ENCODE measurements around the gene ZNF808. TPM values are rescaled to one million over a fixed set of nuclear protein-coding genes. Genes with fewer than 3 reads are reported as not detected.
A peak's percentile ranks its signal among the peaks of the same experiment; 100 is the strongest.
"Not testable (repeated sequence)": the region's sequence is repeated elsewhere in the genome, so short reads cannot be mapped to it uniquely, and the experiment has no call there.

ZNF808 gene
- total RNA-seq, 4 donors from 2014 or later, result 16.3 to 42.6 (median 21.3) TPM

GRCh38 chr19:52600639-52601024 lies 73.2 kb downstream of the ZNF808 start:
- Histone ChIP-seq H3K36me3 (peaks cover 0 to 25% (median 0%) of the 10 kb centered on the region in 3 donors), H3K27me3 (no peaks in the 10 kb centered on the region), H3K27ac (peak overlapping the region in 3 of 4 donors; percentile 75 to 87 (median 85)), H3K9me3 (peaks cover 0 to 10% (median 0%) of the 10 kb centered on the region in 4 donors), H3K4me3 (peak overlapping the region; percentile 46 to 74 (median 65)), H3K4me1 (peaks cover 0 to 19% (median 4%) of the 10 kb centered on the region in 4 donors)
- TF ChIP-seq CTCF (IDR thresholded peaks at IDR 0.05), result no peak
- WGBS, 2 donors, result 0% methylated on average over 12 to 15 of the region's 15 CpGs
- no peak for DNase-seq (ENCODE audit: low spot score in 2 of 2)

- peak; percentile 91 to 93 for DNase-seq (ENCODE audit: low spot score in 2 of 2)
- 1% methylated on average over 58 to 59 of the region's 62 CpGs for WGBS, 2 donors
- Histone ChIP-seq H3K4me1 (peaks cover 0 to 19% (median 4%) of the 10 kb centered on the region in 4 donors), H3K4me3 (peak overlapping the region; percentile 46 to 74 (median 65)), H3K27me3 (no peaks in the 10 kb centered on the region), H3K27ac (peak overlapping the region in 3 of 4 donors; percentile 75 to 87 (median 85)), H3K9me3 (peaks cover 0 to 13% (median 0%) of the 10 kb centered on the region in 4 donors), H3K36me3 (peaks cover 0 to 18% (median 0%) of the 10 kb centered on the region in 3 donors)
- TF ChIP-seq CTCF (IDR thresholded peaks at IDR 0.05) (peak; percentile 34 to 57 (median 45)), POLR2A (IDR thresholded peaks at IDR 0.05) (peak in 1 of 2 donors; percentile 29), EP300 (IDR thresholded peaks at IDR 0.05) (peak; percentile 22 to 65)
Measured at GRCh38 chr19:52601025-52601973, 73.8 kb downstream of the ZNF808 start.

GRCh38 chr19:52601974-52602366 lies 74.5 kb downstream of the ZNF808 start:
- H3K27me3 ChIP-seq; DNase-seq (ENCODE audit: low spot score in 2 of 2): not testable (repeated sequence)
- WGBS, 2 donors, result 42% methylated on average over 3 of the region's 3 CpGs
- Histone ChIP-seq H3K9me3 (peaks cover 0 to 20% (median 0%) of the 10 kb centered on the region in 4 donors), H3K4me3 (peak overlapping the region; percentile 46 to 74 (median 65)), H3K27ac (peak overlapping the region in 3 of 4 donors; percentile 75 to 87 (median 85)), H3K36me3 (peaks cover 0 to 17% (median 0%) of the 10 kb centered on the region in 3 donors), H3K4me1 (peaks cover 0 to 19% (median 4%) of the 10 kb centered on the region in 4 donors)
- TF ChIP-seq CTCF (IDR thresholded peaks at IDR 0.05), result peak in 1 of 5 experiments; percentile 8

GRCh38 chr19:52602941-52603340 lies 75.5 kb downstream of the ZNF808 start:
- Histone ChIP-seq H3K27ac (peak overlapping the region in 1 of 4 donors; percentile 87), H3K4me3 (no peak overlapping the region), H3K36me3 (peaks cover 0 to 16% (median 0%) of the 10 kb centered on the region in 3 donors), H3K4me1 (peaks cover 0 to 19% (median 4%) of the 10 kb centered on the region in 4 donors), H3K27me3 (no peaks in the 10 kb centered on the region), H3K9me3 (peaks cover 0 to 28% (median 0%) of the 10 kb centered on the region in 4 donors)
- DNase-seq (ENCODE audit: low spot score in 2 of 2), result no peak
- TF ChIP-seq CTCF (IDR thresholded peaks at IDR 0.05) (no peak), EP300 (IDR thresholded peaks at IDR 0.05) (no peak), POLR2A (IDR thresholded peaks at IDR 0.05) (no peak)
- WGBS, 2 donors, result 84 to 91% methylated on average over 2 of the region's 2 CpGs

All from tibial nerve (tissue), 4 donors.